ENCODE data around the gene ZCCHC4. TPM values are rescaled to one million over a fixed set of nuclear protein-coding genes. Genes with fewer than 3 reads are reported as not detected.

ZCCHC4 gene
- polyA plus RNA-seq, 1 of the 3 experiments (the other 2 are of a cell fraction) = 4.8 TPM

DNA sequence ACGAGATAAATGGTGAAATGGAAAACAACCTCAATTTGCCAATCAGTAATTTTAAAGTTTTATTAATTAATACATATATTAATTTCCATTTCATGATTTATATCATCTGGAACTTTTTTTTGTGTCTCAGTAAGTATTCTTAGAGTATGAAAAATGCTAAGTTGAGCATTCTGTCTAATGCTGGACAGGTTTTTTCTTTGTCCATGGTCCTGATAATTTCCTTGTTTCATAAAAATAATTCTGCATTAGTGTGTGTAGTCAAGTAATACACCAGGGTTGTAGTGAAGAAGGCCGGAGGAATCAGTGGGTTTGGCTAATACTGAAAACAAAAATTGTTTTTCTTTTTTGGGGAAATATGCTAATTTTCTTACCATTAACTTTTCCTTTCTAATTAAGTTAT, 74.4 kb downstream of the ZCCHC4 start:
- Histone ChIP-seq H3K4me1 (ENCODE audit: control insufficient read depth in 1 of 2, insufficient read depth in 2 of 2, low read depth in 1 of 2, low read length in 1 of 2) (no peaks in the 10 kb centered on the region), H2AFZ (ENCODE audit: low read depth) (no peak overlapping the region), H3K36me3 (replicated peaks in 1 of 2; ENCODE audit: control insufficient read depth in 1 of 2, insufficient read depth in 2 of 2, low read length in 1 of 2) (peaks cover 57 to 58% of the 10 kb centered on the region in 2 experiments), H3K27me3 (ENCODE audit: insufficient read depth) (no peaks in the 10 kb centered on the region), H3K27ac (ENCODE audit: low read depth in 2 of 2, low read length in 1 of 2) (no peak overlapping the region), H3K4me3 (ENCODE audit: low read depth in 2 of 2, low read length in 1 of 2) (no peak overlapping the region), H3F3A (replicated peaks; ENCODE audit: insufficient read depth) (no peaks in the 10 kb centered on the region), H3K9me2 (no peaks in the 10 kb centered on the region), H4K20me1 (ENCODE audit: insufficient read depth) (no peaks in the 10 kb centered on the region), H3K9ac (no peak overlapping the region), H3K79me2 (ENCODE audit: insufficient read depth) (no peaks in the 10 kb centered on the region; the same call in 1 of the 2 replicates), H3K9me3 (no peaks in the 10 kb centered on the region), H3K4me2 (no peak overlapping the region)
- CTCF ChIA-PET = interaction anchor here (3.7 kb wide), 1 partner anchor 20 kb away, joined by 18 read pairs; no protein-coding TSS in a partner anchor
- WGBS (ENCODE audit: low lambda C conversion rate) = 95% methylated on average over 2 of the region's 2 CpGs
- TF ChIP-seq, protein P1, sequence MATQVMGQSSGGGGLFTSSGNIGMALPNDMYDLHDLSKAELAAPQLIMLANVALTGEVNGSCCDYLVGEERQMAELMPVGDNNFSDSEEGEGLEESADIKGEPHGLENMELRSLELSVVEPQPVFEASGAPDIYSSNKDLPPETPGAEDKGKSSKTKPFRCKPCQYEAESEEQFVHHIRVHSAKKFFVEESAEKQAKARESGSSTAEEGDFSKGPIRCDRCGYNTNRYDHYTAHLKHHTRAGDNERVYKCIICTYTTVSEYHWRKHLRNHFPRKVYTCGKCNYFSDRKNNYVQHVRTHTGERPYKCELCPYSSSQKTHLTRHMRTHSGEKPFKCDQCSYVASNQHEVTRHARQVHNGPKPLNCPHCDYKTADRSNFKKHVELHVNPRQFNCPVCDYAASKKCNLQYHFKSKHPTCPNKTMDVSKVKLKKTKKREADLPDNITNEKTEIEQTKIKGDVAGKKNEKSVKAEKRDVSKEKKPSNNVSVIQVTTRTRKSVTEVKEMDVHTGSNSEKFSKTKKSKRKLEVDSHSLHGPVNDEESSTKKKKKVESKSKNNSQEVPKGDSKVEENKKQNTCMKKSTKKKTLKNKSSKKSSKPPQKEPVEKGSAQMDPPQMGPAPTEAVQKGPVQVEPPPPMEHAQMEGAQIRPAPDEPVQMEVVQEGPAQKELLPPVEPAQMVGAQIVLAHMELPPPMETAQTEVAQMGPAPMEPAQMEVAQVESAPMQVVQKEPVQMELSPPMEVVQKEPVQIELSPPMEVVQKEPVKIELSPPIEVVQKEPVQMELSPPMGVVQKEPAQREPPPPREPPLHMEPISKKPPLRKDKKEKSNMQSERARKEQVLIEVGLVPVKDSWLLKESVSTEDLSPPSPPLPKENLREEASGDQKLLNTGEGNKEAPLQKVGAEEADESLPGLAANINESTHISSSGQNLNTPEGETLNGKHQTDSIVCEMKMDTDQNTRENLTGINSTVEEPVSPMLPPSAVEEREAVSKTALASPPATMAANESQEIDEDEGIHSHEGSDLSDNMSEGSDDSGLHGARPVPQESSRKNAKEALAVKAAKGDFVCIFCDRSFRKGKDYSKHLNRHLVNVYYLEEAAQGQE (IDR thresholded peaks at IDR 0.05; ENCODE audit: low read depth, low read length) = peak; percentile 52; the same call in 1 of the 2 replicates
- no peak for TF ChIP-seq JUND (IDR thresholded peaks at IDR 0.05)
- DNase-seq = no peak
- POLR2A ChIA-PET = no interaction called here

DNA sequence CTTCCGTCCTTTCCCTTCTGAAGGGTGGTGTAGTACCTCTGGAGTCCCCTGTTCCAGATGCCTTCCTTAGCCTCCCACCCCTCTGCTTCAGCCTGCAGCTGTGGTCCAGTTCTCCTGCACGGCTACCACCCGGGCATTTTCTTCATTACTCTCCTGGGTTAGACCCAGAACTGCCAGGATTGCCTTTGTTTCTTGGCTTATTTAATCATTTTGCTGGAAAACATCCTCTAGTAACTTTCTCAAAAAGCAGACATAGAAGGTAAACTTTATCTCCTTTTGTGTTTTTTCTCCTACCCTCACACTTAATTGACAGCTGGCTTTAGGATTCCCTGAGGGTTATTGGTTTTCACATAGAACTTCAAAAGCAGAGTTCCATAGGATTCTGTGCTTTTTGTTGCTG, 84.7 kb downstream of the ZCCHC4 start:
- H3K4me1 ChIP-seq (ENCODE audit: control insufficient read depth in 1 of 2, insufficient read depth in 2 of 2, low read depth in 1 of 2, low read length in 1 of 2) = no peaks in the 10 kb centered on the region; a peak in 1 of 4 replicates
- H4K20me1 ChIP-seq (ENCODE audit: insufficient read depth) = no peaks in the 10 kb centered on the region
- TF ChIP-seq RFX5 (IDR thresholded peaks at IDR 0.05; ENCODE audit: low read length) = no peak
- TF ChIP-seq, protein P2, sequence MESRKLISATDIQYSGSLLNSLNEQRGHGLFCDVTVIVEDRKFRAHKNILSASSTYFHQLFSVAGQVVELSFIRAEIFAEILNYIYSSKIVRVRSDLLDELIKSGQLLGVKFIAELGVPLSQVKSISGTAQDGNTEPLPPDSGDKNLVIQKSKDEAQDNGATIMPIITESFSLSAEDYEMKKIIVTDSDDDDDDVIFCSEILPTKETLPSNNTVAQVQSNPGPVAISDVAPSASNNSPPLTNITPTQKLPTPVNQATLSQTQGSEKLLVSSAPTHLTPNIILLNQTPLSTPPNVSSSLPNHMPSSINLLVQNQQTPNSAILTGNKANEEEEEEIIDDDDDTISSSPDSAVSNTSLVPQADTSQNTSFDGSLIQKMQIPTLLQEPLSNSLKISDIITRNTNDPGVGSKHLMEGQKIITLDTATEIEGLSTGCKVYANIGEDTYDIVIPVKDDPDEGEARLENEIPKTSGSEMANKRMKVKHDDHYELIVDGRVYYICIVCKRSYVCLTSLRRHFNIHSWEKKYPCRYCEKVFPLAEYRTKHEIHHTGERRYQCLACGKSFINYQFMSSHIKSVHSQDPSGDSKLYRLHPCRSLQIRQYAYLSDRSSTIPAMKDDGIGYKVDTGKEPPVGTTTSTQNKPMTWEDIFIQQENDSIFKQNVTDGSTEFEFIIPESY (IDR thresholded peaks at IDR 0.05; ENCODE audit: borderline replicate concordance, low read depth) = no peak
- no peak for TF ChIP-seq GABPA (IDR thresholded peaks at IDR 0.05; ENCODE audit: low read depth)
- TF ChIP-seq POLR2AphosphoS5 (IDR thresholded peaks at IDR 0.05; ENCODE audit: low read depth, low read length) = no peak
- TF ChIP-seq, protein P3, sequence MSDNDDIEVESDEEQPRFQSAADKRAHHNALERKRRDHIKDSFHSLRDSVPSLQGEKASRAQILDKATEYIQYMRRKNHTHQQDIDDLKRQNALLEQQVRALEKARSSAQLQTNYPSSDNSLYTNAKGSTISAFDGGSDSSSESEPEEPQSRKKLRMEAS (IDR thresholded peaks at IDR 0.05; ENCODE audit: low read depth) = no peak
- TF ChIP-seq NRF1 (IDR thresholded peaks at IDR 0.05; ENCODE audit: low read depth, low read length) = no peak
- no peak for TF ChIP-seq TAF1 (IDR thresholded peaks at IDR 0.05; ENCODE audit: borderline replicate concordance, low read depth, low read length)
- no peak for TF ChIP-seq FOXM1 (IDR thresholded peaks at IDR 0.05; ENCODE audit: low read depth)
- TF ChIP-seq RAD21 (IDR thresholded peaks at IDR 0.05; ENCODE audit: low read length) = no peak
- TF ChIP-seq, protein P4, sequence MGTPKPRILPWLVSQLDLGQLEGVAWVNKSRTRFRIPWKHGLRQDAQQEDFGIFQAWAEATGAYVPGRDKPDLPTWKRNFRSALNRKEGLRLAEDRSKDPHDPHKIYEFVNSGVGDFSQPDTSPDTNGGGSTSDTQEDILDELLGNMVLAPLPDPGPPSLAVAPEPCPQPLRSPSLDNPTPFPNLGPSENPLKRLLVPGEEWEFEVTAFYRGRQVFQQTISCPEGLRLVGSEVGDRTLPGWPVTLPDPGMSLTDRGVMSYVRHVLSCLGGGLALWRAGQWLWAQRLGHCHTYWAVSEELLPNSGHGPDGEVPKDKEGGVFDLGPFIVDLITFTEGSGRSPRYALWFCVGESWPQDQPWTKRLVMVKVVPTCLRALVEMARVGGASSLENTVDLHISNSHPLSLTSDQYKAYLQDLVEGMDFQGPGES (IDR thresholded peaks at IDR 0.05; ENCODE audit: low read depth, low read length) = no peak
- TF ChIP-seq EZH2phosphoT487 (IDR thresholded peaks at IDR 0.05; ENCODE audit: borderline replicate concordance, low read depth) = no peak
- no peak for TF ChIP-seq SIN3A (IDR thresholded peaks at IDR 0.05; ENCODE audit: borderline replicate concordance, low read depth, low read length)
- TF ChIP-seq CHD2 (IDR thresholded peaks at IDR 0.05; ENCODE audit: low read length, partially characterized antibody) = no peak
- TF ChIP-seq MEF2A (IDR thresholded peaks at IDR 0.05; ENCODE audit: borderline replicate concordance, low read depth) = no peak
- no peak for TF ChIP-seq NFIC (IDR thresholded peaks at IDR 0.05; ENCODE audit: borderline replicate concordance)
- H3K36me3 ChIP-seq (replicated peaks in 1 of 2; ENCODE audit: control insufficient read depth in 1 of 2, insufficient read depth in 2 of 2, low read length in 1 of 2) = peaks cover 73 to 76% of the 10 kb centered on the region in 2 experiments
- POLR2A ChIA-PET = no interaction called here
- 95% methylated on average over 3 of the region's 3 CpGs for whole genome bisulfite sequencing (ENCODE audit: low lambda C conversion rate)
- H3K9me2 ChIP-seq = no peaks in the 10 kb centered on the region
- no peaks in the 10 kb centered on the region for H3K27me3 ChIP-seq (ENCODE audit: insufficient read depth)
- CTCF ChIA-PET = interaction anchor here (0.6 kb wide), 1 partner anchor 15 kb away, joined by 3 read pairs; no protein-coding TSS in a partner anchor
- no peak overlapping the region for H3K9ac ChIP-seq
- no peaks in the 10 kb centered on the region for H3K9me3 ChIP-seq
- no peaks in the 10 kb centered on the region for H3K79me2 ChIP-seq (ENCODE audit: insufficient read depth)
- H3K4me3 ChIP-seq (ENCODE audit: low read depth in 2 of 2, low read length in 1 of 2) = no peak overlapping the region; a peak in 1 of 4 replicates
- H3K4me2 ChIP-seq = no peak overlapping the region
- H3F3A ChIP-seq (replicated peaks; ENCODE audit: insufficient read depth) = no peaks in the 10 kb centered on the region
- H3K27ac ChIP-seq (ENCODE audit: low read depth in 2 of 2, low read length in 1 of 2) = no peak overlapping the region
- H2AFZ ChIP-seq (ENCODE audit: low read depth) = no peak overlapping the region
- no peak for DNase-seq
